HG03565 (cell line): Measurements from ENCODE around the gene DNAAF1.

Source experiments
- ATAC-seq: cut with Tn5 transposase; IDR thresholded peaks from one replicate; pipeline ENCODE4 v1.9.1; 2021; ENCODE audit warnings: mild to moderate bottlenecking, moderate library complexity; ENCODE audit not compliant: unreplicated experiment

Gene DNAAF1

DNA sequence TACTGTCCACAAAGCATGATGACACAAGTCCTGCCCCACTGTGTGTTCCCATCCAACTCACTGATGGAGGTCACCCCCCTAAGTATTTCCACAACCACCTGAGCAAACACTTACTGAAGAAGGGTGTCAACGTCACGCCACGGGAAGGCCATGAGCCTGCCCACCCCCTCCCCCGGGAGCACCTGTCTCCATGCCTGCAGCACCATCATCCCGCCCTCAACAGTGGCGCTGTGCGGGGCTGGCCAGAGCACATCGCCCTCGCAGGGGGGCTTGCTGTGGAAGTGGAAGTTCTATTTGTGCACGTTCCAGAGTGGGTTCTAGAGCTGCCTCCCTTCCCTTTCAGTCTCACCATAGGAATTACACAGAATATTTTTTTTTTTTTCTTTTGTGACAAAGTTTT, 24.1 kb upstream of the DNAAF1 start:
- no peak for ATAC-seq

DNA sequence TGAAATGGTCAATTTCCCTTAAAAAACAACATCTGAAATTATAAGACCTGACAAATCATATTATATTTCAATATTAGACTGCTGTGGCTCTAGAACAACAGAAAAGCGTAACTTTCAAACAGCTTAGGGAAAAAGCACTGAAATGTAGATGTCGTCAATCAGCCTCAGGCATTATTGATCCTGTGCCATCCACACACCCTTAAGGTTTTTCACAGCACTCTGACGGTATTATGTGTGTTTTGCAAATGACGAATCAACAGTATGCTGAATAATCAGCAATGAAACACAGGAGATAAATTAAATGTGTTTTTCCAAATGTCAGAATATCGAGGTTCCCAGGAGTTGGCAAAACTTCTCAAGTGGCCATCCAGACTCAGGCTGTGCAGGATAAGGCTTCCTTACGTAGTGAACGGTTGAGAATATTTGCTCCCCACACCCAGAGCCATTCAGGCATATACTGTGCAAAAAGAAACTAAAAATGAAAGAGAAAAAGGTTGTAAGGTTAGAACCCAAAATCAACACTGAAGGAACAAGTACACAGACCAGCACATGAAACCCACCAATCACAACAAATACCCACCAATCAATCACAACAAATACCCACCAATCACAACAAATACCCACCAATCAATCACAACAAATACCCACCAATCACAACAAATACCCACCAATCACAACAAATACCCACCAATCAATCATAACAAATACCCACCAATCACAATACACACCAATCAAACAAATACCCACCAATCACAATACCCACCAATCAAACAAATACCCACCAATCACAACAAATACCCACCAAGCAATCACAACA, 20.6 kb upstream of the DNAAF1 start:
- no peak for ATAC-seq

DNA sequence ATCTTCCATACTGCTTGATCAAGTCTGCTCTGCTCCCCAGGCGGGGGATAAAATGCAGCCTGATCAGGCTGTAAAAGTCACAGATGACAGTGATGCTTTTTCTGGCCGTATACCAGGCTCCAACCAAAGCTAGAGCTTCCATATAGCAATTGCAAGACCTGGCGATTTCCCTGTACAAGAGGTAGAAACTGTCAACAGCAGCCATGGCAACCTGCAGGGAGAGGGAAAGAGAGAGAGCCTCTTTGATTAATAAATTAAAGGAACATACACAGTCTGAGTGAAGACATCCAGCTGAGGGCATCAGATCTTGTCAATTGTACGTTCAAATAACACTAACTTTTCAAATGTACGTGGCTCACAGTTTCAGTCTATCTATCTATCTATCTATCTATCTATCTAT, 14.0 kb upstream of the DNAAF1 start:
- no peak for ATAC-seq

GRCh38 chr16:84132527-84133285, 12.4 kb upstream of the DNAAF1 start:
- no peak for ATAC-seq

DNA sequence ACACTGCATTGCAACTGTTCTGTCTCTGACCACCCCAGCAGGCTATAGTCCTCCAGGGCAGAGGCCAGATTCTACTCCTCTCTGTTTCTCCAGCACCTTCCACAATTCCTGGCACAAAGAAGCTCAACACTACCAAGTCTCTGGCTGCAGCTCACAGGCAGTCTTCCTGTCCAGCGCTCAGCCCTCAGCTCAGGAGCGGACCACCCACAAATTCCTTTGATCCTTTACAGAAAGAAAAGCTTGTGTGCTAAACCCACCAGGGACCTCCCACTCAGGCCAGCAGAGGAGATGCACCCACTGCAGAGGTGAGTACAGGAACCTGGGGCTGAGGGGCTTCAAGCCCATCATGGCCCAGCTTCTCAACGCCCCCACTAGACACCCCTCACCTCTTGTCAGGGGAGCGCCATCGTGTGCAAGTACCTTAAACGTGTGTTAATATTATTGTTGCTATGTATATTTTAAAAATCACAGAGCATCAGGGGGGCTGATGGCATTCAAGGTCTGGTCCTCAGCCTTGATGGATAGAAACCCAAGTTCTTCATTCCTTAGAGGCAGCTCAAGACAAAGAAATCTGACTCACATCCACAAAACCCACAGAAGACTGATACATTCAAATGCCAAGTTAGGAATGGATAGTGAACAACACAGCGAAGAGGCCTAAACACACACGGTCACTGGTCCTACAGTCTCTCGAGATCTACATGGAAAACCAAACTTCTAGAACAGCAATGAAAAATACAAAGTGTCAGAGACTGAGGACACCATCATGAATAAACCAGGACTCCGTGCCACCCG, 8.6 kb upstream of the DNAAF1 start:
- ATAC-seq: no peak

GRCh38 chr16:84137287-84137686, 7.8 kb upstream of the DNAAF1 start:
- no peak for ATAC-seq

GRCh38 chr16:84137769-84138357, 7.2 kb upstream of the DNAAF1 start:
- ATAC-seq: no peak

- ATAC-seq: no peak
Observed at GRCh38 chr16:84138500-84138823, 6.6 kb upstream of the DNAAF1 start.

GRCh38 chr16:84138824-84139627, 6.1 kb upstream of the DNAAF1 start:
- peak; percentile 73 for ATAC-seq

DNA sequence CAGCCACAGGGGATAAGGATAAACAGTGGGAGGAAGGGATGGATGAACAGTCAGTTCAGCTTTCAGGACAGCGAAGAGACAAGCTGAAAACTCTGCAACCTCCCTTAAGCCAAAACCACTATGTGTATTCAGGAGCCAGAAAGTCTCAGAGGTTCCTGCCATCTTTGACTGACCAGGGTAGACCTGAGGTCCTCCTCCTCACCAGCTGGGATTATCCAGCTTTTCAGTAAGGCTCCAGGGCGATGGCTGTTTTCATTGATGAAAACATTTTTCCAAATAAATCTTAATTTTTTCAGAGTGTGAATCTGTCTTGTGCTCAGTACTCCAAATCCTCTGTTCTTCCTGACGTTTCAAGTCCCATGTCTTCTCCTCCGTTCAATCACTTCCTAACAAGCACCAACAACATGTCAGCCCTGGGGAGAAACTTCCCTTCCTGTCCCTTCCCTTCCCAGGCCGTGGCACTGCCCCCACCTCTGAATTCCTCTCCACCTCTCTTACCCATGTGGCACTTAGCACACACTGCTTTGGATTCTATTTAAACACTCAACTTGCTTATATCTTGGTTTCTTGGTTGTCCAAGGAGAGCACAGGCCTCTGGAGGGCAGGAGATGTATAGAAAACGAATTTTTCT, 5.4 kb upstream of the DNAAF1 start:
- no peak for ATAC-seq

DNA sequence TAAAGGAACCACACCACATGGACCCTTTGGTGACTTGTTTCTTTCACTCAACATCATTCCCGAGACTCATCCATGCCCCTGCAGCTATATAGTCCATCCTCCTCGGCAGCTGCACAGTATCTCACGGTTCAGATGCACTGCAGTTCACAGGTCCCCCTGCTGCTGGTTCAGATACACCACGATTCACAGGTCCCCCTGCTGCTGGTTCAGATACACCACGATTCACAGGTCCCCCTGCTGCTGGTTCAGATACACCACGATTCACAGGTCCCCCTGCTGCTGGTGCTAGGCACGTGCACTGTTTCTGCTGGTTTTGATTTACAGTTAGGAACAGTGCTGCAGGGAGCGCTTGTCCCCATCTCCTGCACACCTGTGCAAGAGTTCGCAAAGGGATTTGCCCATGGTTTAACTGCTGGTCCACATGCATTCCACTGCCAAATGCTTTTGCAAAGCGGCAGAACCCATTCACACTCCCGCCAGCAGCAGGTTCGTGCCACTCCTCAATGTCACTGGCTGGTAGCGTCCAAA, 3.9 kb upstream of the DNAAF1 start:
- ATAC-seq: no peak

- no peak for ATAC-seq
Observed at GRCh38 chr16:84143081-84143480, 2.0 kb upstream of the DNAAF1 start.

DNA sequence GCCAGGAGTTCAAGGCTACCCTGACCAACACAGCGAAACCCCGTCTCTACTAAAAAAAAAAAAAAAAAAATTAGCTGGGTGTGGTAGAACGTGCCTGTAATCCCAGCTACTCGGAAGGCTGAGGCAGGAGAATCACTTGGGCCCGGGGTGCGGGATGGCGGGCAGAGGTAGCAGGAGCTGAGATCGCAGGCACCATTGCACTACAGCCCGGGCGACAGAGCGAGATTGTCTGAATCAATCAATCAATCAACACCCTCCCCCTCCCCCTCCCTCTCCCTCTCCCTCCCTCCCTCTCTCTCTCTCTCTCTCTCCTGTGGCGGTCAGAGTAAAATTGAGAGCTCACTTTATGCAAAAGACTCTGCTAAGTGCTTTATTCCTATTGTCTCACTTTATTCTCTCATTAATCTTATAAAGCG, 1.3 kb upstream of the DNAAF1 start:
- ATAC-seq: no peak

DNA sequence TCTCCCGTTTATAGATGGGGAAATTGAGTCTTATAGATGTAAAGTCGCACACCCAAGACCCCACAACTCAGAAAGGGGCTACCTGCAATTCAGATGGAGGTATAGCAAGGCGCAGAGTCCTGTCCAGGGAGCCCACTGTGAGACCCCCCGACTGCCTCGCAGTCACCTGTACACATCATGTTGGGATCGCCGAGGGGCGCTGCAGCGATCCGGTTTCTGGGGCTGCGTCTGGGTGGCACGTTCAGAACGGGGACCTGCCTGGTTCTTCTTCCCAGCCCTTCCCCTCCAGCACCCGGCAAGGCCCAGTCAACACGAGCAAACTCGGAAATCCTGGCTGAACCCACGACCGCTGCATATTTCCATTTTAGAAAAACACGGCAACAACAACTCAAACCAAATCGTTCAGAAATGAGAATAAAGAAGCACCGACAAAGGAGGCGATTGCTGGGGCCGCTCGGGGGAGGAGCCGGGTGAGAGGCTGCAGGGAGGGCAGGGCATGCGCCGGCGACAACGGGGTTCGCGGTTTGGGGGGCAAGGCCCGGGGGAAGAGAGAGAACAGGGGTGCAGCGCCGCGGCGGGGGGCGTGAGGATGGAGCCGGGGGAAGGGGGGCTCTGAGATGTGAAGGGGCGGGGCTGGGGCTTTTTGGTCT, 774 bp upstream of the DNAAF1 start:
- no peak for ATAC-seq

GRCh38 chr16:84150926-84151325, 5.8 kb downstream of the DNAAF1 start:
- no peak for ATAC-seq

- no peak for ATAC-seq
Observed at GRCh38 chr16:84153660-84154214, 8.6 kb downstream of the DNAAF1 start.

GRCh38 chr16:84155226-84155625, 10.1 kb downstream of the DNAAF1 start:
- no peak for ATAC-seq

DNA sequence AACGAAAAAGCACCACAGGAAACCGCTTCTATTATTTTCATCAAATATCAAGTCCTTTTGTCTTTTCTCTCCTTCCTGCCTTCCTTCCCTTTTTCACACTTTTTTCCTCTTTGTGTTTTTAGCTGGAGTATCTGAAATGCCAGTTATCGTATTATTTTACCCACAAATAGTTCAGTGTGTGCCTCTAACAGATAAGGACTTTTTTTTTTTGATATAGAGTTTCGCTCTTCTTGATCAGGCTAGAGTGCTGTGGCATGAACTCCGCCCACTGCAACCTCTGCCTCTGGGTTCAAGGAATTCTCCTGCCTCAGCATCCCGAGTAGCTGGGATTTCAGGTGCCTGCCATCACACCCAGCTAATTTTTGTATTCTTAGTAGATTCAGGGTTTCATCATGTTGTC, 10.7 kb downstream of the DNAAF1 start:
- ATAC-seq: no peak

DNA sequence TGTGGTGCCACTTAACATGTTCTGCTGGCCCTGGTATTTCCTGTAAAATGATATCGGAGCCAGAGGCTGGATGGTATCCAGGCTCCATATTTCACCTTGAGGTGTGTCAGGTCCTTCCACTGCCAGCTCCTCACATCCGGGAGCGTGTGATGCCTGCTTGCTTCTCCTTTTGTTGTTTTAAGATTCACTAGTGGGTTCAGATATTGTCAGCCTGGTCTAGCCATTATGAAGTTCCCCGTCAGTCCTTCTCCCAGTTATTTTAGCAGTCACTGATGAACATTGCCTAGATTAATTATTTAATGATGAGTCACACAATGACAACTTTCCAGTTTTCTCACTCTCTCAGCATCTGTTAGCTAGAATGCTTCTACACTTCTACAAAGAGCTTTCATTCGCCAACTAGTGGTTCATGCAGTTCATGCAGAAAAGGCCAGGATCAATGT, 11.3 kb downstream of the DNAAF1 start:
- no peak for ATAC-seq
